ENCODE results near the gene KLHL29. TPM values are rescaled to one million over a fixed set of nuclear protein-coding genes. Genes with fewer than 3 reads are reported as not detected.

KLHL29 gene
- total and polyA plus RNA-seq, 2 of the 13 experiments (the other 11 are each of a cell fraction or from before 2014, with no cell fraction given): 0.01 TPM; not detected in 1

- H3K4me1 ChIP-seq (ENCODE audit: insufficient read depth, low read length): no peaks in the 10 kb centered on the region
- ATAC-seq (no peak), FAIRE-seq (no peak), DNase-seq (ENCODE audit: low spot score) (no peak)
- no peak overlapping the region for H2AFZ ChIP-seq (ENCODE audit: low read length)
- no peaks in the 10 kb centered on the region for H3K36me3 ChIP-seq (replicated peaks in 1 of 2; ENCODE audit: control insufficient read depth in 1 of 2, insufficient read depth in 2 of 2, low read length in 2 of 2)
- H3K4me3 ChIP-seq (replicated peaks in 1 of 3; ENCODE audit: insufficient read depth in 1 of 3, low read depth in 2 of 3, low read length in 3 of 3): no peak overlapping the region
- 44% methylated on average over 16 of the region's 17 CpGs for WGBS (ENCODE audit: low lambda C conversion rate)
- H3K27me3 ChIP-seq (ENCODE audit: control insufficient read depth in 1 of 2, insufficient read depth in 2 of 2, low read length in 2 of 2): peaks cover 5 to 42% of the 10 kb centered on the region in 2 experiments
- POLR2A ChIA-PET: no interaction called here
- no peaks in the 10 kb centered on the region for H3K9me3 ChIP-seq (ENCODE audit: low read length)
- intact Hi-C loops (cut with micrococcal nuclease; ENCODE audit: unreplicated experiment): no loop called here
- no peak overlapping the region for H3K9ac ChIP-seq (ENCODE audit: insufficient read depth, low read depth, low read length)
- no peaks in the 10 kb centered on the region for H3K79me2 ChIP-seq (ENCODE audit: insufficient read depth, low read length)
- CTCF ChIA-PET (ENCODE audit: low intra/inter-chr PET ratio, low total read pairs): no interaction called here
- no peak overlapping the region for H3K4me2 ChIP-seq (ENCODE audit: low read depth, low read length)
- no peak overlapping the region for H3K27ac ChIP-seq (ENCODE audit: extremely low read length, insufficient read depth, low read length)
- in situ Hi-C loops (cut with HindIII; ENCODE audit: extremely low pct_ligation_motif_present, low pct_unique_long_range_greater_than_20kb): no loop called here
- TF ChIP-seq HDAC2 (CRISPR knock-in tag; IDR thresholded peaks at IDR 0.05) (no peak), PBX2 (CRISPR knock-in tag; IDR thresholded peaks at IDR 0.05) (no peak), ZNF333 (CRISPR knock-in tag; IDR thresholded peaks at IDR 0.05; ENCODE audit: borderline replicate concordance) (no peak), RELA (CRISPR knock-in tag; IDR thresholded peaks at IDR 0.05) (no peak), ZNF281 (CRISPR knock-in tag; IDR thresholded peaks at IDR 0.05; ENCODE audit: borderline replicate concordance) (no peak), CREB1 (IDR thresholded peaks at IDR 0.05) (no peak), CREB1 (CRISPR knock-in tag; IDR thresholded peaks at IDR 0.05) (no peak)
- H4K20me1 ChIP-seq (ENCODE audit: insufficient read depth, low read length): no peaks in the 10 kb centered on the region
- BruUV-seq (replicated peaks): no TSS peak
Observed at GRCh38 chr2:23584054-23584745, 199.2 kb downstream of the KLHL29 start.

Measured in HepG2 (cell line).